Endodermal cell (in vitro differentiated cells): Measurements from ENCODE around the gene MEIOC. TPM values are rescaled to one million over a fixed set of nuclear protein-coding genes. Genes with fewer than 3 reads are reported as not detected.
A peak's percentile ranks its signal among the peaks of the same experiment; 100 is the strongest.
"Not testable (repeated sequence)": the region's sequence is repeated elsewhere in the genome, so short reads cannot be mapped to it uniquely, and the experiment has no call there.

Source experiments
- DNase-seq: peaks from one replicate; pipeline ENCODE4 v3.0.0-alpha.2; 2017
- H3K27ac ChIP-seq: 2 replicates; pipeline ENCODE4 v1.5.1; 2013; ENCODE audit warnings: mild to moderate bottlenecking, low read depth, low read length, moderate library complexity
- H3K27me3 ChIP-seq: 2 replicates; pipeline ENCODE4 v1.6.1; 2013; ENCODE audit warnings: mild to moderate bottlenecking, low read length, moderate library complexity; ENCODE audit not compliant: insufficient read depth, control insufficient read depth, poor library complexity, severe bottlenecking
- H3K36me3 ChIP-seq: 2 replicates; pipeline ENCODE4 v1.7.0; 2013; ENCODE audit warnings: mild to moderate bottlenecking, low read length, moderate library complexity; ENCODE audit not compliant: control insufficient read depth, insufficient read depth
- H3K4me1 ChIP-seq: one replicate; pipeline ENCODE4 v1.7.0; 2013; ENCODE audit warnings: low read length; ENCODE audit not compliant: control insufficient read depth, insufficient read depth
- H3K4me3 ChIP-seq: 2 replicates; pipeline ENCODE4 v1.5.1; 2013; ENCODE audit warnings: mild to moderate bottlenecking, low read length, moderate library complexity
- H3K9ac ChIP-seq: 2 replicates; pipeline ENCODE4 v1.6.1; 2013; ENCODE audit warnings: mild to moderate bottlenecking, low read length, moderate library complexity; ENCODE audit not compliant: poor library complexity, severe bottlenecking; ENCODE audit errors: extremely low read depth
- H3K9me3 ChIP-seq: 2 replicates; pipeline ENCODE4 v1.6.1; 2013; ENCODE audit warnings: mild to moderate bottlenecking, low read length, moderate library complexity; ENCODE audit not compliant: control insufficient read depth
- H3K27ac Mint-ChIP-seq: 2 replicates; pipeline ENCODE4 v1.8.0; 2020; ENCODE audit warnings: mixed read lengths
- H3K27me3 Mint-ChIP-seq: 2 replicates; pipeline ENCODE4 v1.8.0; 2021; ENCODE audit warnings: mild to moderate bottlenecking, mixed read lengths; ENCODE audit not compliant: insufficient read depth
- H3K36me3 Mint-ChIP-seq: 2 replicates; pipeline ENCODE4 v1.8.0; 2020; ENCODE audit warnings: low read depth, mixed read lengths
- H3K4me1 Mint-ChIP-seq: 2 replicates; pipeline ENCODE4 v1.8.0; 2020; ENCODE audit warnings: mixed read lengths
- H3K4me3 Mint-ChIP-seq: 2 replicates; pipeline ENCODE4 v1.8.0; 2020; ENCODE audit warnings: mild to moderate bottlenecking, moderate library complexity, mixed read lengths
- H3K9me3 Mint-ChIP-seq: 2 replicates; pipeline ENCODE4 v1.8.0; 2020; ENCODE audit warnings: mild to moderate bottlenecking, mixed read lengths
- CTCF ChIP-seq: fragments of 200-600 bp; sonication (generic); conservative IDR thresholded peaks from 2 replicates; pipeline ENCODE4 v1.5.0; 2021; ENCODE audit warnings: antibody characterized with exemption, mild to moderate bottlenecking
- WGBS, 2 experiments: methylation state at CpG; one replicate each; pipeline versions ENCODE4 v1.1.5 to v1.1.7; 2013; ENCODE audit warnings: missing lambda C conversion rate in 2 of 2, mixed read lengths in 1 of 2; ENCODE audit not compliant: insufficient coverage in 1 of 2, insufficient read length in 1 of 2; 5-methylcytosine and 5-hydroxymethylcytosine counted together
- total RNA-seq, 2 donors: library from RNA; stranded (reverse); fragmentation: NEBNext Ultra II Directional in 1 of 2; extraction: Animal tissue kit (Norgen Biotek cat#: 25700) in 1 of 2; gene quantifications; 2 replicates in 1 of 2; 3 replicates in 1 of 2; pipeline ENCODE4 v1.2.1, GENCODE V29; 2021

Gene MEIOC
- total RNA-seq, 2 donors from 2014 or later, result 1.4 to 3.7 TPM

DNA sequence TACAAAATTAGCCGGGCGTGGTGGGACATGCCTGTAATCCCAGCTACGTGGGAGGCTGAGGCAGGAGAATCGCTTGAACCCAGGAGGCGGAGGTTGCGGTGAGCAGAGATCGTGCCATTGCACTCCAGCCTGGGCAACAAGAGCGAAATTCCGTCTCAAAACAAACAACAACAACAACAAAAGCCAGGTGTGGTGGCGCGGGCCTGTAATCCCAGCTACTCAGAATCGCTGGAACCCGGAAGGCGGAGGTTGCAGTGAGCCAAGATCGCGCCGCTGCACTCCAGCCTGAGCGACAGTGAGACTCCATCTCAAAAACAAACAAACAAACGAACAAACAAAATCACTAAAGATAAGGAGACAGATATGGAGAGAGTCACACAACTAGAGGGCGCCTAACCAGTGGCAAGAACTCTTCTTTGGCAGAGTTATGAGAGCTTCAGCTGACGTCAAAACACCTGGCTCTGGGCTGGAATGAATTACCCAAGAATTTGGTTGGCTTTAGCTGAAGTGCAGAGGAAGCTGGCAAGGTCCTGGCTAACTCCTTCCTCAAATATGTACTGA is 34.6 kb downstream of the MEIOC start:
- DNase-seq, result peak; percentile 67
- H3K27me3 ChIP-seq, H3K27ac ChIP-seq, H3K36me3 Mint-ChIP-seq, H3K4me1 ChIP-seq, H3K9me3 Mint-ChIP-seq, H3K9me3 ChIP-seq, H3K27me3 Mint-ChIP-seq, H3K36me3 ChIP-seq: not testable (repeated sequence)
- TF ChIP-seq CTCF, result peak; percentile 45
- H3K4me3 ChIP-seq, result peak overlapping the region; percentile 98
- H3K27ac Mint-ChIP-seq, result peak overlapping the region; percentile 53
- H3K4me1 Mint-ChIP-seq, result peaks cover 14% of the 10 kb centered on the region
- H3K4me3 Mint-ChIP-seq, result peak overlapping the region; percentile 96
- peak overlapping the region; percentile 88 for H3K9ac ChIP-seq
- 72 to 91% methylated on average over 5 to 21 of the region's 21 CpGs for WGBS, 2 experiments

DNA sequence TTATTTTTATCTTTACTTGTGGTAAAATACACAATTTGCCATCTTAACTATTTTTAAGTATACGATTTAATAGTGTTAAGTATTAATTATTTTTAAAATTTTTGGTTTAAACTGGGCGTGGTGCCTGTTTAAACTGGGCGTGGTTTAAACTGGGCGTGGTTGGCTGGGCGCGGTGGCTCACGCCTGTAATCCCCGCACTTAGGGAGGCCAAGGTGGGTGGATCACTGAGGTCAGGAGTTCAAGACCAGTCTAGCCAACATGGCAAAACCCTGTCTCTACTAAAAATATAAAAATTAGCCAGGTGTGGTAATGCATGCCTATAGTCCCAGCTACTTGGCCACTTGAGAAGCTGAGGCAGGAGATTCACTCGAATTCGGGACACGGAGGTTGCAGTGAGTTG is 37.3 kb downstream of the MEIOC start:
- TF ChIP-seq CTCF, result no peak
- H3K4me1 ChIP-seq, result no peaks in the 10 kb centered on the region
- no peak overlapping the region for H3K27ac ChIP-seq
- Mint-ChIP-seq H3K27me3 (peaks cover 5% of the 10 kb centered on the region), H3K4me3 (no peak overlapping the region), H3K4me1 (peaks cover 12% of the 10 kb centered on the region), H3K36me3 (no peaks in the 10 kb centered on the region), H3K9me3 (no peaks in the 10 kb centered on the region), H3K27ac (no peak overlapping the region)
- peaks cover 5% of the 10 kb centered on the region for H3K27me3 ChIP-seq
- no peak overlapping the region for H3K4me3 ChIP-seq
- WGBS, 2 experiments, result 91 to 98% methylated on average over 9 to 10 of the region's 11 CpGs
- H3K9ac ChIP-seq, result no peak overlapping the region
- no peaks in the 10 kb centered on the region for H3K36me3 ChIP-seq
- DNase-seq, result no peak
- no peaks in the 10 kb centered on the region for H3K9me3 ChIP-seq

DNA sequence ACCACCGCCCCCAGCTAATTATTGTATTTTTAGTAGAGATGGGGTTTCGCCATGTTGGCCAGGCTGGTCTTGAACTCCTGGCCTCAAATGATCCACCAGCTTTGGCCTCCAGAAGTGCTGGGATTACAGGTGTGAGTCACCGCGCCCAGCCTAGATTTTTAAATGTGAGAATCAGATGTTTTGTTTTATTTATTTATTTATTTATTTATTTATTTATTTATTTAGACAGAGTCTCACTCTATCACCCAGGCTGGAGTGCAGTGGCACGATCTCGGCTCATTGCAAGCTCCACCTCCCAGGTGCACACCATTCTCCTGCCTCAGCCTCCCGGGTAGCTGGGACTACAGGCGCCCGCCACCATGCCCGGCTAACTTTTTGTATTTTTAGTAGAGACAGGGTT is 44.0 kb downstream of the MEIOC start:
- H3K27ac ChIP-seq, result not testable (repeated sequence)

More for the DNA sequence above, 44.0 kb downstream of the MEIOC start:
- DNase-seq, H3K4me1 Mint-ChIP-seq, H3K27me3 ChIP-seq, H3K9ac ChIP-seq, H3K4me3 ChIP-seq, H3K9me3 ChIP-seq, H3K36me3 ChIP-seq, H3K27ac Mint-ChIP-seq, H3K4me1 ChIP-seq, H3K4me3 Mint-ChIP-seq, H3K36me3 Mint-ChIP-seq, H3K9me3 Mint-ChIP-seq: not testable (repeated sequence)
- peaks cover 12% of the 10 kb centered on the region for H3K27me3 Mint-ChIP-seq
- WGBS, 2 experiments, result 67 to 97% methylated on average over 5 of the region's 10 CpGs
